Astrocyte of the hippocampus (primary cell): ENCODE data around the gene SAP30BP.

ENCODE experiments used
- DNase-seq: peaks from one replicate; pipeline ENCODE4 v3.0.0; 2011; ENCODE audit warnings: low read depth, low spot score

The SAP30BP gene

DNA sequence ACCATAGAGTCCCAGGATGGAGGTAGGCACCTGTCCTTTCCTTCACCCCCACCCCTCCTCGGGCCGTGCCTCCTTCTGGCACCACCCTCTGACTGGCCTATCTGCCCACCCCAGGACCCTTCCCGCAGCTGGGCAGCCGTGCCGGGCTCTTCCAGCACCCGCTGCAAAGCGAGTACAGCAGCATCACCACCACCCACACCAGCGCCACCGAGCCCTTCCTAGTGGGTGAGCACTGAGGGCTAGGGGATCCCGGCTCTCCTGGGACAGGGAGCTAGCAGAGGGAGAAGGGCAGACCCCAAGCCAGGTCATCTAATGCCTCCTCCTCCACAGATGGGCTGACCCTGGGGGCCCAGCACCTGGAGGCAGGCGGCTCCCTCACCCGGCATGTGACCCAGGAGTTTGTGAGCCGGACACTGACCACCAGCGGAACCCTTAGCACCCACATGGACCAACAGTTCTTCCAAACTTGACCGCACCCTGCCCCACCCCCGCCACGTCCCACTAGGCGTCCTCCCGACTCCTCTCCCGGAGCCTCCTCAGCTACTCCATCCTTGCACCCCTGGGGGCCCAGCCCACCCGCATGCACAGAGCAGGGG lies 90.0 kb downstream of the SAP30BP start:
- no peak for DNase-seq
